Body of pancreas (tissue), 4 donors: ENCODE results near the gene COL27A1. TPM values are rescaled to one million over a fixed set of nuclear protein-coding genes. Genes with fewer than 3 reads are reported as not detected.

ENCODE experiments used
- ATAC-seq: fragments of 150-250 bp; one replicate; pipeline ENCODE4 v1.9.1; 2016
- DNase-seq, 4 donors: peaks; one replicate each; pipeline ENCODE4 v3.0.0-alpha.2; 2019
- H3K27ac ChIP-seq, 4 donors: fragments of 200-600 bp; sonication (generic); 1 replicate in 3 of 4; 2 replicates in 1 of 4; pipeline versions ENCODE4 v1.5.1 to v1.6.1; 2016 to 2019; ENCODE audit warnings: mild to moderate bottlenecking in 1 of 4, mixed read lengths in 1 of 4, moderate library complexity in 1 of 4
- H3K27me3 ChIP-seq, 2 donors: fragments of 200-600 bp; sonication (generic); one replicate each; pipeline ENCODE4 v1.6.0; 2016; ENCODE audit warnings: mild to moderate bottlenecking in 1 of 2
- H3K36me3 ChIP-seq, 2 donors: fragments of 200-600 bp; sonication (generic); replicated peaks in 1 of 2; 2 replicates each; pipeline ENCODE4 v1.5.1; 2016; ENCODE audit warnings: low read depth in 2 of 2; ENCODE audit not compliant: insufficient read depth in 1 of 2
- H3K4me1 ChIP-seq: fragments of 200-600 bp; sonication (generic); one replicate; pipeline ENCODE4 v1.6.0; 2016
- H3K4me3 ChIP-seq, 2 donors: fragments of 200-600 bp; sonication (generic); 1 replicate in 1 of 2; 2 replicates in 1 of 2; pipeline ENCODE4 v1.5.1; 2016 to 2019
- H3K9me3 ChIP-seq, 3 donors: fragments of 200-600 bp; sonication (generic); 1 replicate in 2 of 3; 2 replicates in 1 of 3; pipeline ENCODE4 v1.5.1; 2016
- CTCF ChIP-seq, 7 experiments: fragments of 450-650 bp in 4 of 7; fragments of 200-600 bp in 3 of 7; sonication (generic) in 3 of 7; IDR thresholded peaks; one replicate each; pipeline ENCODE4 v1.5.1; 2016 to 2019; ENCODE audit warnings: antibody characterized with exemption in 7 of 7
- POLR2A ChIP-seq, 3 donors: fragments of 450-650 bp; IDR thresholded peaks; one replicate each; pipeline ENCODE4 v1.6.1; 2016; ENCODE audit warnings: antibody characterized with exemption in 3 of 3, mild to moderate bottlenecking in 2 of 3
- WGBS, 2 donors: methylation state at CpG; one replicate each; pipeline ENCODE4 v1.1.5; 2017; 5-methylcytosine and 5-hydroxymethylcytosine counted together
- intact Hi-C: fragments of 100-400 bp; cut with DNase I; formaldehyde crosslinking; loops from one replicate; pipeline ENCODE4 v1.15.1; 2023
- total RNA-seq, 2 donors: library from RNA; depleted of rRNA; stranded (reverse); fragments of >200 nt; gene quantifications; one replicate each; pipeline ENCODE4 v1.1.0, GENCODE V29; 2016

The COL27A1 gene
- total RNA-seq, 2 donors from 2014 or later: 24.1 to 58.0 TPM

GRCh38 chr9:114284316-114285060, 129.2 kb downstream of the COL27A1 start:
- Histone ChIP-seq H3K27me3 (no peaks in the 10 kb centered on the region), H3K27ac (no peak overlapping the region), H3K4me1 (peaks cover 8% of the 10 kb centered on the region), H3K4me3 (no peak overlapping the region), H3K36me3 (no peaks in the 10 kb centered on the region), H3K9me3 (no peaks in the 10 kb centered on the region)
- TF ChIP-seq CTCF (IDR thresholded peaks at IDR 0.05): no peak
- no peak for TF ChIP-seq POLR2A (IDR thresholded peaks at IDR 0.05)
- WGBS, 2 donors: 94 to 95% methylated on average over 10 to 11 of the region's 11 CpGs
- peak in 2 of 4 donors; percentile 1 to 5 for DNase-seq
- intact Hi-C loops: loop anchor here (5.0 kb wide), 1 partner anchor 132 kb away; no protein-coding TSS in a partner anchor
- ATAC-seq: no peak

GRCh38 chr9:114285166-114285867, 130.0 kb downstream of the COL27A1 start:
- Histone ChIP-seq H3K27me3 (no peaks in the 10 kb centered on the region), H3K4me3 (no peak overlapping the region), H3K9me3 (no peaks in the 10 kb centered on the region), H3K36me3 (no peaks in the 10 kb centered on the region), H3K4me1 (peaks cover 8% of the 10 kb centered on the region), H3K27ac (no peak overlapping the region)
- TF ChIP-seq POLR2A (IDR thresholded peaks at IDR 0.05): no peak
- TF ChIP-seq CTCF (IDR thresholded peaks at IDR 0.05): no peak
- intact Hi-C loops: loop anchor here (5.0 kb wide), 1 partner anchor 133 kb away; no protein-coding TSS in a partner anchor
- 78 to 79% methylated on average over 18 to 19 of the region's 20 CpGs for WGBS, 2 donors
- DNase-seq: peak in 3 of 4 donors; percentile 8 to 44 (median 16)
- no peak for ATAC-seq

- Histone ChIP-seq H3K27me3 (no peaks in the 10 kb centered on the region), H3K4me3 (no peak overlapping the region), H3K4me1 (peaks cover 8% of the 10 kb centered on the region), H3K9me3 (no peaks in the 10 kb centered on the region), H3K36me3 (no peaks in the 10 kb centered on the region), H3K27ac (no peak overlapping the region)
- TF ChIP-seq POLR2A (IDR thresholded peaks at IDR 0.05): no peak
- no peak for TF ChIP-seq CTCF (IDR thresholded peaks at IDR 0.05)
- ATAC-seq (no peak), DNase-seq (peak in 1 of 4 donors; percentile 8)
- intact Hi-C loops: loop anchor here (5.0 kb wide), 1 partner anchor 134 kb away; no protein-coding TSS in a partner anchor
- 87% methylated on average over 10 of the region's 10 CpGs for WGBS, 2 donors
These were observed 130.9 kb downstream of the COL27A1 start for GRCh38 chr9:114286146-114286679.

GRCh38 chr9:114287001-114287762, 131.8 kb downstream of the COL27A1 start:
- intact Hi-C loops: loop anchor here (5.0 kb wide), 1 partner anchor 135 kb away; no protein-coding TSS in a partner anchor
- Histone ChIP-seq H3K27me3 (no peaks in the 10 kb centered on the region), H3K27ac (peak overlapping the region in 1 of 4 donors; percentile 34), H3K4me3 (no peak overlapping the region), H3K9me3 (no peaks in the 10 kb centered on the region), H3K36me3 (no peaks in the 10 kb centered on the region), H3K4me1 (peaks cover 8% of the 10 kb centered on the region)
- 82 to 85% methylated on average over 8 to 15 of the region's 16 CpGs for WGBS, 2 donors
- DNase-seq: peak in 2 of 4 donors; percentile 2 to 11
- ATAC-seq: no peak
- TF ChIP-seq CTCF (IDR thresholded peaks at IDR 0.05) (no peak), POLR2A (IDR thresholded peaks at IDR 0.05) (no peak)
